Measurements from ENCODE around the gene POLK.

GRCh38 chr5:75558981-75559632 is 47.4 kb downstream of the POLK start:
- TF ChIP-seq CTCF (conservative IDR thresholded peaks at IDR 0.05; ENCODE audit: low read depth, low read length) (no peak), USF2 (IDR thresholded peaks at IDR 0.05; ENCODE audit: low read depth, low read length) (no peak), POLR2A (IDR thresholded peaks at IDR 0.05; ENCODE audit: low read depth, low read length) (no peak), MAFK (IDR thresholded peaks at IDR 0.05; ENCODE audit: low read depth, low read length) (no peak), BHLHE40 (IDR thresholded peaks at IDR 0.05; ENCODE audit: low read depth, low read length) (no peak), SMC3 (IDR thresholded peaks at IDR 0.05; ENCODE audit: low read depth, low read length) (no peak), ELK1 (IDR thresholded peaks at IDR 0.05; ENCODE audit: borderline replicate concordance, low read depth, low read length) (no peak), NFE2L2 (IDR thresholded peaks at IDR 0.05; ENCODE audit: low read depth, low read length) (no peak), RAD21 (IDR thresholded peaks at IDR 0.05; ENCODE audit: low read length) (no peak), RCOR1 (IDR thresholded peaks at IDR 0.05; ENCODE audit: insufficient replicate concordance, low read length) (no peak), CEBPB (IDR thresholded peaks at IDR 0.05; ENCODE audit: low read depth, low read length) (no peak), RFX5 (IDR thresholded peaks at IDR 0.05; ENCODE audit: low read depth, low read length) (no peak), MXI1 (IDR thresholded peaks at IDR 0.05; ENCODE audit: borderline replicate concordance, low read depth, low read length) (no peak), CHD1 (IDR thresholded peaks at IDR 0.05; ENCODE audit: low read depth, low read length) (no peak)
